GM21723 (cell line): Measurements from ENCODE around the gene SAMD10.
"Not testable (repeated sequence)": the region's sequence is repeated elsewhere in the genome, so short reads cannot be mapped to it uniquely, and the experiment has no call there.

ENCODE experiments used
- ATAC-seq: cut with Tn5 transposase; IDR thresholded peaks from one replicate; pipeline ENCODE4 v1.9.1; 2021; ENCODE audit warnings: mild to moderate bottlenecking, moderate library complexity; ENCODE audit not compliant: unreplicated experiment

SAMD10 gene

GRCh38 chr20:63942969-63943807, 36.3 kb downstream of the SAMD10 start:
- ATAC-seq = no peak

DNA sequence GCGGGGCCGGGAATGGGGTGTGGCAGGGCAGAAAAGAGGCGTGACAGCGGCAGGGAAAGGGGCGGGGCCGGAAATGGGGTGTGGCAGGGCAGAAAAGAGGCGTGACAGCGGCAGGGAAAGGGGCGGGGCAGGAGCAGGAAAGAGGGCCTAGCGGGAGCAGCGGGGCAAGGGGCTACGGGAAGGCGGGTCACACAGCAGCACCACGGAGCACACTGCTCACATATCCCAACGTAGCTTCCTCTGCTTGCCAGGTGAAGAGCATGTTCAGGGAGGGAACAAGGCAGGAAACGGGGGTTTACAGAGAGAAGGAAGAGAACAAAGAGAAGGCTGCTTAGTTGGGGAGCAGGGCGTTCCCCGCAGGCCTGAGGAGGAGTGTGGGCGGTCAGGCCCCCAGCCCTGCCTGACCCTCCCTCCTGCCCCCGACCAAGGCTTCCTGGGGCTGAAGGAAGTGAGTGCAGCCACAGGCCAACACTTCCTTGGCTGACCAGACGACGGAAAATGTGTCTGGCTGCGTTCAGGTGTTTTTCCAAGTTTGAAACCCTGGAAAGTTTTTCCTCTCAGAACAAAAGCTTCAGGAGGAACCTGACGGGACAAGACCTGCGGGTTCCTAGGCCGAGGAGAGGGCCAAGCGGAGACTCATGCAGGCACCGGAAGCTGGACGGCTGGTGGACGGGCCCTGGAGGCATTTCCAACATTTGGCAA, 37.0 kb downstream of the SAMD10 start:
- no peak for ATAC-seq

DNA sequence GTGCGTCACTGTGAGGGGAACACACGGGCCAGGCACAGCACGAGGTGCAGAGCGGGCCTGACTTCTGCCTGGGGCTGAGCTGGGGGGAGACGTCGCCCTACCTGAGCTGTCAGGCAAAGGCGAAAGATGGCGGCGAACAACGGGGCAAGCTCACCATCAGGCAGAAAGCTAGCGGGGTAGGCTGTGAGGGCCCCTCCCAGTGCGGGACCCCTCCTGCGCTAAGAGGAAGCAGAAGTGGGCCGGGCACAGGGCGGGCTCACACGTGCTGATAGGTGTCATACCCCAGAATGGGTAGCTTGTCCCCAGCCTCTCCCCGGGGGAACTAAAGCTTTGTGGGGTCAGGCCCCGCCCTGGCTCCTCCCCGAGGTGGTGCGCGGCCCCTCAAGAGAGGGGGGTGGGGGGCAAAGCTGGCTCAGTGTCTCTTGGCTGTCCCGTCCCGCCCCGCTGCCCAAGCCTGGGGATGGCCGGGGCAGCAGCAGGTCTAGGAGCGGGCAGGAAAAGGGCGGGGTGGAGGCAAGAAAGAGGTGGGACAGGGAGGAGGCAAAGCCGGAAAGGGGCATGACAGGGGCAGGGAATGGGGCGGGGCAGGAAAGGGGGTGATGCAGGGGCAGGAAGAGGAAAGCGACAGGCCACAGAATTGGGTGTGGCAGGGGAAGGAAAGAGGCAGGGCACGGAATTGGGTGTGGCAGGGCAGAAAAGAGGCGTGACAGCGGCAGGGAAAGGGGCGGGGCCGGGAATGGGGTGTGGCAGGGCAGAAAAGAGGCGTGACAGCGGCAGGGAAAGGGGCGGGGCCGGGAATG, 38.0 kb downstream of the SAMD10 start:
- no peak for ATAC-seq

- no peak for ATAC-seq
Measured at GRCh38 chr20:63940472-63941266, 38.8 kb downstream of the SAMD10 start.

- ATAC-seq = no peak
Measured at GRCh38 chr20:63940071-63940471, 39.4 kb downstream of the SAMD10 start.

- ATAC-seq = no peak
Measured at GRCh38 chr20:63939061-63939935, 40.1 kb downstream of the SAMD10 start.

- ATAC-seq = no peak
Measured at GRCh38 chr20:63937596-63937995, 41.8 kb downstream of the SAMD10 start.

DNA sequence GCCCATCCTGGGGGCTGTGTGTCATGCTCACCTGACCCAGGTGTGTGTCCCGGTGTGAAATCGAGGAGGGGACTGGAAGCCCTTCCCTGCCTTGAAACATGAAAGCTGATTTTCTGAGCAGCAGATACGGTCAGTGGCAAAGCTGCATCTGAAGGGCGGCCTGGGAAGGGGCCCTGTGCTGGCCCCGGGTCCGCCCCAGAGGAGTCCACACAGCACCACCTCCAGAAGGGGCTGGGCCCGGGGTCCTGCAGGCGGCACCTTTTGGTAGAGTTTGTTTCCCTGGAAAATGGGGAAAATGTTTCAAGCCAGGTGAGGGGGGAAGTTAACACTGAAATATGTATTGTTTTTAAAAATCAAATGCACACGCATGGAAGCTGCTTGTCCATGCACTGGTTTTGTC, 44.0 kb downstream of the SAMD10 start:
- ATAC-seq = no peak

- no peak for ATAC-seq
Measured at GRCh38 chr20:63934271-63935068, 45.0 kb downstream of the SAMD10 start.

- ATAC-seq = no peak
Measured at GRCh38 chr20:63933646-63934045, 45.8 kb downstream of the SAMD10 start.

DNA sequence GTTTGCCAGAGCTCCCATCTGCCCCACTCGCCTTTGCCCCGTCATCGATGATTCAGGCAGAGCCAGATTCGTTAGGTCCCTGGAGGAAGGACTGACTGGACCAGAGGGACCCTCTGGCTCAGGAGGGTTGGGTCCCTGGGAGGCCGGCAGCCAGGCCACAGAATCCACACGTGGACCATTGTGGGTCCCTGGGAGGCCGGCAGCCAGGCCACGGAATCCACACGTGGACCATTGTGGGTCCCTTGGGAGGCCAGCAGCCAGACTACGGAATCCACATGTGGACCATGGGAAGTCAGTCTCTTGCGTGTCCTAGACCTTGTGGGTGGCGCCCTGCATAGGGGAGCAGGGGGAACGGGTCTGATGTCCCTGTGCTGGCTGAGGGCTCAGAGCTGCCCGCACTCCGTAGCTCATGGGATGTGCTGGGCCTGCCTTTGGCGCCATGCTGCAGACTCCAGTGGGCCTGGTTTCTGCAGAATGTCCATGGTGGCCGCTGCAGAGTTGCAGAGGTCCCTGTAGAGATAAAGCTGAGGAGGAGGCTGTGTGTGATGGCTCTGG, 46.8 kb downstream of the SAMD10 start:
- ATAC-seq = no peak

- no peak for ATAC-seq
Measured at GRCh38 chr20:63931735-63932134, 47.7 kb downstream of the SAMD10 start.

- ATAC-seq = no peak
Measured at GRCh38 chr20:63930971-63931553, 48.4 kb downstream of the SAMD10 start.

DNA sequence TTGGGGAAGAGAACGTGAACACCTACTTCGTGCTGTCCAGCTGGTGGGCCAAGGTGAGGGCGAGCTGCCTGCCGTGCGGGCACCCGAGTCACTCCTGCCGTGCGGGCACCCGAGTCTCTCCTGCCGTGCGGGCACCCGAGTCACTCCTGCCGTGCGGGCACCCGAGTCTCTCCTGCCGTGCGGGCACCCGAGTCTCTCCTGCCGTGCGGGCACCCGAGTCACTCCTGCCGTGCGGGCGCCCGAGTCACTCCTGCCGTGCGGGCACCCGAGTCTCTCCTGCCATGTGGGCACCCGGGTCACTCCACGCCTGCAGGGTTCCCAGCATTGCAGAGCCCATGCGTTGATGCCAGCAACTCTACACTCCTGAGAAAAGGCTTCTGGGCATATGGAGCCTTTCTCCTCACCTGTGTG, 50.0 kb downstream of the SAMD10 start:
- ATAC-seq = not testable (repeated sequence)

GRCh38 chr20:63929071-63929470, 50.4 kb downstream of the SAMD10 start:
- ATAC-seq = no peak

DNA sequence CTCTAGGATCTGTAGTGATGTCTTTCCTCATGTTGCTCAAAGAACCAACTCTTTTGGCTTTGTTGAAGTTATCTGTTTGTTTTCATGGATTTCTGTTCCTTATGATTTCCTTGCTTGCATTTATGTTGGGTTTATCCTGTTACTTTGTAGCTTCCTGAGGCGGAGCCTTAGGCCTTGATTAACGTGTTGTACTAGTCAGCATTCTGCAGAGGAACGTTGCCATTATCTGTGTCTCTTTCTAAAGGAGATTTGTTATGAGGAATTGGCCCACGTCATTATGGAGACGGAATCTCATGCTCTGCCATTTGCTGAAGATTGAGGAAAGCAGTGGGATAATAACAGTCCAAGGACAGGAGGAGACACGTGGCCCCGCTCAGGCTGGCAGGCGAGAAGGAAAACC, 53.1 kb downstream of the SAMD10 start:
- ATAC-seq = no peak

DNA sequence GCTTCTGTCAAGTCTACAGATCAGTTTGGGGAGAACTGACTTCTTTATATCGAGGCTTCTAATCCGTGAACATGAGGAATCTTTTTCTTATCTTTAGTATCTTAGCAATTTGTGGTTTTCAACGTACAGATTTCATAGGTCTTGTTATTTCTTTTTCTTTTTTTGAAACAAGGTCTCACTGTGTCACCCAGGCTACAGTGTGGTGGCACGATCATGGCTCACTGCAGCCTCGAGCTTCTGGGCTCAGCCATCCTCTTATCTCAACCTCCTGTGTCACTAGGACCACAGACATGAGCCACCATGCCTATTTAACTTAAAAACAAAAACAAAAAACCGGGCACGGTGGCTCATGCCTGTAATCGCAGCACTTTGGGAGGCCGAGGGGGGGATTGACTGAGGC, 55.2 kb downstream of the SAMD10 start:
- ATAC-seq = no peak
